Endometrium (tissue), 2 donors: ENCODE measurements around the gene HPN.
A peak's percentile ranks its signal among the peaks of the same experiment; 100 is the strongest.
"Not testable (repeated sequence)": the region's sequence is repeated elsewhere in the genome, so short reads cannot be mapped to it uniquely, and the experiment has no call there.

ENCODE experiments used
- FAIRE-seq: peaks from 2 replicates; lab custom pipeline; 2012; peaks lifted over from hg19 to GRCh38; lab: Jason Lieb, UNC
- donor health status: control.
- donor health status: control.

HPN gene

DNA sequence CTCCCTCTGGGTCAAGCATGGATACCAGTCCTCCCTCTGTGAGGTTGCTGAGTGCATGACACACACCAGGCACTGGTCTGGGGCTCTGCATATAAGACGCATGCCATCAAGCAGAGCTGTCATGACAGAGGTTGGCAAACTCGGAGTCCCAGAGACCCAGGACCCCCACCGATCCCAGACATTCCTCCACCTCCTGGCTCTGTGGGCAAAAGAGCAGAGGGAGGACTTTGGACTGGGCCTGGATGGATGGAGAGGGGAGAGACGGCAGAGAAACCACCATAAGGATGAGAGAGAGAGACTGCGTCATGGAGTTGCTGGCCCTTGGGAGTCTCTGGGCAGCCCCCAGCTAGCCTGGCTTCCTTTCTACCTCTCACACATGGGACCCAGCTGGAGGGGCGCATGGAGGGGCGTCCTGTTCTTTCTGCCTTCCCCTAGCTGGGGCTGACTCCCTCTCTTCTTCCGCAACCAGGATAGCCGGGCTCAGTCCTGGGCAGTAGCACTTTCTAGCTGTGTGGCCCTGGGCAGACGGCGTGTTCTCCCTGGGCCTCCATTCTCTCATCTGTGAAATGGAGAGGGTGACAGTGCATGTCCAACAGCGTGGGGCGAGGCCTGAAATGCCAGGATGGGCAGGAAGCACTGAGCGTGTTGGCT is 1.6 kb downstream of the HPN start:
- FAIRE-seq: no peak

DNA sequence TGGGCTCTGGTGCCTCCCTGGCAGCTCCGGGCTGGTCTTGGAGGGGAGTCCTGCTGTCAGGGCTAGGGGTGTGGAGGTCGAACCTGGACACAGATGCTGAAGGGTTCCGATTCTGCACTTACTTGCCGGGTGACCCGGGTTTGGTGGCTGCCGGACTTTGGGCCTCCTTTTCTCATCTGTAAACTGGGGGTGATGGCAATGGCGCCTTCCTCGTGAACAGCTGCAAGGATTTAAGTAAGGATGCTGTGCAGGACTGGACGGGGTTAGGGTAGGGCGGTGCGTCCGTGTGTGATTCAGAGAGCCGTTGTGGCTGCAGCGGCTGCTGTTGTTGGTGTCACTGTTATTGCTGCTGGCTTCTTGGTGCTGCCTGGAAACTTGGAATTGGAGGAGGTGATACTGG is 2.4 kb downstream of the HPN start:
- FAIRE-seq: no peak

DNA sequence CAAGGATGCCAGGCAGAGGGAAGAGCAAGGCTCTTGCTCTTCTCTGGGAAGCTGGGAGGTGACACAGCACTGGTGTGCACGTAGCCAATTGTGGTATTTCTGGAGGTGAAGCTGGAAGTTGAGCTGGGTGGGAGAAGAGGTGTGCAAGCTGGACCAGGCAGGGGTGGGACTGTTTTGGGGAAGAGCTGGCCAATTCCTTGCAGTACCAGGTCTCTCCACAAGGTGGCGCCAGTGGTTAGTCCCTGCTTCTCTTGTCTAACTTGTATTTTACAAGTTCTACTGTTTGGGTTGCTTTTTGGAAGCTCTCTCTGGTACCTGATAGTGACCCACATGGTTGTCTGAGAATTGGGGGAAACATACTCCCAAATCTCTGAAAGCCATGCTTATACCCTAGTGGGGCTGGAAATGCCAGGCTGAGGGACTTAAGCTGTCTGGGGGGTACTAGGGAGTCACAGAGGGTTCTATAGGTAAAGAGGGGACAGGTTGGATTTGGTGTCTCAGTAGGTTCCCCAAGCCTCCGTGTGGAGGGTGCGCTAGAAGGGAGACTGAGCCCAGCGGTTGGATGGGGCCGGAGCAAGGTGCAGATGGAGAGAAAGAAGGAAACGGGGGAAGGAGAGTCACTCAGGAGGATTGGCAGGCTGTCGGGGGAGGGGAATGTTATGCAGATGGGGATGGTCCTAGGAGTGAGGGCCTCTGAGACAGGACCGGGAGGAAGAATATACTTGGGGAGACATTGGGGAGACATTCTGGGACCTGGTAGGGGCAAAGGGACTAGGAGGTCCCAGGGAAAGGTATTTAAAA is 3.0 kb downstream of the HPN start:
- FAIRE-seq: no peak

DNA sequence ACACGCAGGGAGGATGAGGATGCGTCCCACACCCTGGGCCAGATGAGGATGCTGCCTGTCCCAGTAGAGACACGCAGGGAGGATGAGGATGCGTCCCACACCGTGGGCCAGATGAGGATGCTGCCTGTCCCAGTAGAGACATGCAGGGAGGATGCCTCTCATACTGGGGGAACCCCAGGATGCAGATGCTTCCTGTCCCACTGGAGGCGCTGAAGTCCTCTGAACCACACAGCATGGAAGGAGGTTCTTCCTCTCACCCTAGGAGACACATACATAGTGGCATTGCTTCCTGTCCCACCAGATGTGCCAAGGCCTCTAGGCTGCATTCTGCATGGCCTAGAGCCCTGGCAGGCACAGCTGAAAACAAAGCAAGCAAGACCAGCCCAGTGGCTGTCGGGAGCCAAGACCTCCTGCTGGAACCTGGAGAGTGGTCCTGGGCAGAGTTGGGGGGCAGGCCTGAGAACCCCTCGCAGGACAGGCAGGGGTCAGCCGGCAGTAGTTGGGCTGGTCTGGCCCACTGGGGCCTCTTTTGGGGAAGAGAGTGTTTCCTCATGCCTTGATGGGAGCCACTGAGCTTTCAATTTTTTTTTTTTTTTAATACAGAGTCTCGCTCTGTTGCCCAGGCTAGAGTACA is 4.3 kb downstream of the HPN start:
- no peak for FAIRE-seq

DNA sequence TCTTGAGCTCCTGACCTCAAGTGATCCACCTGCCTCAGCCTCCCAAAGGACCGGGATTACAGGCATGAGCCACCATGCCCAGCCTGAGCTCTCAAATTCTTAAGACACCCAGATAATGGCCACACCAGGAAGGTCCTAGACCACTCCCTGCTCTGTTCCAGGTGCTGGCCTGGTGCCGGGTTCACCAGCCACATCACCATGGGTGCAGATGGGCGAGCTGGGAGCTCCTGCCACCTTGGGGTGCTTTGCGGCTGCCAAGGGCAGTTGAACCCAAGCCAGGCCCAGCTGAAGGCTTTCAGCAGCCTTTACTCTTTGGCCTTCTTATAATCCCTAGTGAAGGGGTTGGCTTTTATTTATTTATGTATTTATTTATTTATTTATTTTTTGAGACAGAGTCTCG is 4.9 kb downstream of the HPN start:
- no peak for FAIRE-seq

DNA sequence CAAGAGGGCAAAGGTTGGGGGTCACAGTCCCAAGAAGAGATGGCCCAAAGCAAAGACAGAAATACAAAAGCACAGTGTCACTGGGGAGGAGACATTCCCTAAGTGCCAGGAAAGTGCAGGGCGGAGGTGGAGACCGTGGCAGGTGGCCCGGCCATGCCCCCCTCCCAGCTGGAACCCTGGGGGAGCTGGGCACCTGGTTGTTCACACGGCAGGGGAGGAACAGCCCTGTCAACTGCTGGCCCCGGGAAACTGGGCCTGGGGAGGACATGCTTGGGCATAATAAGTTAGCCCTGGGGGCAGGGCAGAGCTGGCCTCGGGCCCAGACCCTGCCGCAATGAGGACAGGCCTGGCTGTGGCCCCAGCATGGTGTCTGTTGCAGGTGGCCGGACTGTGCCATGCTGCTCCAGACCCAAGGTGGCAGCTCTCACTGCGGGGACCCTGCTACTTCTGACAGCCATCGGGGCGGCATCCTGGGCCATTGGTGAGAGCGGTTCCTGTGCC is 7.4 kb downstream of the HPN start:
- FAIRE-seq: no peak

DNA sequence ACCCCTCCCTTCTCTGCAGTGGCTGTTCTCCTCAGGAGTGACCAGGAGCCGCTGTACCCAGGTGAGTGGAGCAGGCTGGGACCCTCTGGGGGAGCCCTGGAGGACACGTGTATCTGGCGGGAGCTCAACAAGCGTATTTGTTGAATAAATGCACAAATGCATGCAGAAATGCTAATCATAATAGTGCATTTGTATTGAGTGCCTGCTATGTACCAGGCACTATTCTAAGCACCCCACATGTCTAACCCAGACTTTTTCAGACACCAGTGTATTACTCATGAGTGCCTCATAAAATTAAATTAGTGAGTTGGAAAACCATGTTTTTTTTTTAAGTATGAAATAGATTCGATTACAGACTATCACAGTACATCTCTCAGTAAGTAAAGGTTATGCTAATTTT is 7.9 kb downstream of the HPN start:
- no peak for FAIRE-seq

DNA sequence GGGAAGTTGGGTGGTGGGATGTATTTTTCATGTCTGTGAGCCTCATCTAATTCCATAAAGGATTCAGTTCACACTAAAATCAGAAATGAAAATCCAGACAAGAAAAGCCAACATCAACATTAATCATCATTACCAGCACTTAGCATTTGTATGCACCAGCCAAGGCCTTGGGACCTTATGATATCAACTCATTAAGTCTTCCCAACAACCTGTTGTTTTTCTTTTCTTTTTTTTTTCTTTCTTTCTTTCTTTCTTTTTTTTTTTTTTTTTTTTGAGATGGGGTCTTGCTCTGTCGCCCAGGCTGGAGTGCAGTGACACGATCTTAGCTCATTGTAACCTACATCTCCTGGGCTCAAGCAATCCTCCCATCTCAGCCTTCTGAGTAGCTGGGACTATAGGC is 9.1 kb downstream of the HPN start:
- FAIRE-seq: not testable (repeated sequence)

DNA sequence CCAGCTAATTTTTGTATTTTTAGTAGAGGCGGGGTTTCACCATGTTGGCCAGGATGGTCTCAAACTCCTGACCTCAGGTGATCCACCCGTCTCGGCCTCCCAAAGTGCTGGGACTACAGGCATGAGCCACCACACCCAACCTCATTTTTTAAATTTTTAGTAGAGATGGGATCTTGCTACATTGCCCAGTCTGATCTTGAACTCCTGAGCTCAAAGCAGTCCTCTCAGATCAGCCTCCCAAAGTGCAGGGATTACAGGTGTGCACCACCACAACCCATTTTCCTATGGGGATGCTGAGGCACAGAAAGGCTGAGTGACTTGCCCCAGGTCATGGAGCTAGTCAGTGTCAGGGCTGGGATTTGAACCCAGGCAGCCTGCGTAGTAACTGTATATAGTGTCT is 9.7 kb downstream of the HPN start:
- FAIRE-seq: not testable (repeated sequence)

DNA sequence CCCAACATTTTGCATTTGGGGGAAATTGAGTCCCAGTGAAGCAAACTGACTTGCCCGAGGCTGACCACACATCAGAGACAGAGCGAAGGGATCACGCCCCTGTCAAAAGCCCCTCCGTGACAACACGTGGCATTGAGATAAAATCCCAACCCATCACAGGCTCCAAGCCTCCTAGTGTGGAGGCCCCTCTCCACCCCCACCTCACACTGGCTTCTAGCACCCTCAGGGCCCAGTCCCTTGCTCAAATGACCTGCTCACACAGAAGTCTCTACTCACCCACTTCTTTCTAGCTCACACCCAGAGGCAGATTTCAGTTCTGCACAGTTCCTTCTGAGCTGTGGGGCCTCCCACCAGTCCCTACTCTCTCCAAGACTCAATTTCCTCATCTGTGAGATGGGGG is 10.3 kb downstream of the HPN start:
- FAIRE-seq: no peak

DNA sequence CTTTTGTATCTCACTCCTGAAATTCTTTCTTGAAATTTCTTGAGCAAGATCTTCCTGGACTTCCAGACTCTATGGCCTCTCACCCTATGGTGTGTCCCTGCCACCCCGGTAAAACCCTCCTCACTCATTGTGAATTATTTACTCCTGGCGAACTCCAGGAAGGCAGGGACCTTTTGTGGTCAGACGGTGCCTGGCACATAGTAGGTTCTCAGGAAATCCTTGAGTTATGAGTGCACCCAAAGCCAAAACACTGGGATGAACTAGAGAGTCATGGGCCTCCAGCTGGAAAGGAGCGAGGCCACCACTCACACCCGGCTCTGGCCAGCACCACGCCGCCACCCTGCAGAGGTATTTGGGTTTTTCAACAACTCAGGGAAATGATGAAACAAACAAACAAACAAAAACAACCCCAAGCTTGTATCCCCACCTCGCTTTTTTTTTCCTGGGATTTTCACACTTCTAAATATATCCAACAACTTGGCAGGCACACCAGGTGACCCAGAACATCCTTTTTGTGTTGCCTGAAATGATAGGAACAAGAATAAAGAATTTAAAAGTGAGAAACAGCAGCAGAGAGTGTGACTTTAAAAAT is 11.2 kb downstream of the HPN start:
- no peak for FAIRE-seq

DNA sequence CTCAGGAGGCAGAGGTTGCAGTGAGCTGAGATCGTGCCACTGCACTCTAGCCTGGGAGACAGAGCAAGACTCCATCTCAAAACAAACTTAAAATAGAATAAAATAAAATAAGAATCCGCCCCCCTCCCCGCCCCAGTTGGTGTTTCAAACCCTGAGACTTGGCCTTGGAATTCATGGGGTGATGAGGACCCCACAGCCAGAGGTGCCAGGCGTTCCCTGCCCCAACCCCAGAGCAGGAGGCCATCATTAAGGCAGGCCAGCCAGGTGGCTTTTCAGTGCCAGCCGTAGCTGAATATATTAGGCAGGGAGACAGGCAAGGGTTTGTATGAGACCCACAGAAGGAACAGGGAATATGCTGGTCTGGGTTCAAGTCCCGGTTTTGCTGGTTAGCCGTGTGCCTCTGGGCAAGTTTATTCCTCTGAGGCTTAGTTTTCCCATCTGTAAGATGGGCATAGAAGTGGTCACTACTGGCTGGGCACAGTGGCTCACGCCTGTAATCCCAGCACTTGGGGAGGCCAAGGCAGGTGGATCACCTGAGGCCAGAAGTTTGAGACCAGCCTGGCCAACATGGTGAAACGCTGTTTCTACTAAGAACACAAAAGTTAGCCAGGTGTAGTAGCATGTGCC is 12.3 kb downstream of the HPN start:
- no peak for FAIRE-seq

DNA sequence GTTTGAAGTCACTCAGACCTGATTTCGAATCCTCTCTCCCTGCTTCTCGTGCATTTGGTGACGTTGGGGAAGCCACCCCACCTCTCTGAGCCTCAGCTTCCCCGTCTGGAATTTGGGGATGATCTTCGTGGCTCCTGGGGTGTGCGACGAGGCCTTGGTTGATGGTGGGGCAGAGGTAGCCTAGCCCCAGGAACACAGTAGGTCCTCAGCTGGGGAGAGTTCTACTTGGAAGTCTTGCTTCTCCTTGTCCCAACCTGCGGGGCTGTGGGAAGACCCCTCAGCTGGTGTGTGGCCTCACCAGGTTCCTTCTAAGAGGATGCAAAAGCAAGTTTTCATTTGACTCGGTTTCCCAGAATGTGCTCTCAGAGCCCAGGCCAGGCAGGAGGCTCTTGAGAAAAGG is 13.1 kb downstream of the HPN start:
- FAIRE-seq: no peak

DNA sequence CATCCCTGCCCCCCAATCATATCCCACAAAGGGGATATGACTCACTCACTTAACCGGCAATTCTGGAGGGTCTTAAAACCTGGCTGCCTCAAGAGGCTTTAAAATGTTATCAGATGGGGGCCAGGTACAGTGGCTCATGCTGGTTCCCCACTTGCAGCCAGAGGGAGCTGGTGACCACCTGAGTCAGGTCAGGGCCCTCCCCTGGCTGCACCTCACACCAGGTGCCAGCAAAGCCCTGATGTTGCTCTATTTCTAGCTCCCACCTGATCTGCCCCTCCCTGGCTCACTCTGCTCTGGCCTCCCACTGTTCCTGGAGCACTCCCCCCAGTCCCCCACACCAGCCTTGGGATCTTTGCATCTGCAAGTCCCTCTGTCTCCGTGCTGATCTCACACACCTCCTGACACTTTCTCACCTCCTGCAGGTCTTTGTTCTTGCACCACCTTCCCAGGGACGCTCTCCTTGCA is 14.2 kb downstream of the HPN start:
- FAIRE-seq: no peak

DNA sequence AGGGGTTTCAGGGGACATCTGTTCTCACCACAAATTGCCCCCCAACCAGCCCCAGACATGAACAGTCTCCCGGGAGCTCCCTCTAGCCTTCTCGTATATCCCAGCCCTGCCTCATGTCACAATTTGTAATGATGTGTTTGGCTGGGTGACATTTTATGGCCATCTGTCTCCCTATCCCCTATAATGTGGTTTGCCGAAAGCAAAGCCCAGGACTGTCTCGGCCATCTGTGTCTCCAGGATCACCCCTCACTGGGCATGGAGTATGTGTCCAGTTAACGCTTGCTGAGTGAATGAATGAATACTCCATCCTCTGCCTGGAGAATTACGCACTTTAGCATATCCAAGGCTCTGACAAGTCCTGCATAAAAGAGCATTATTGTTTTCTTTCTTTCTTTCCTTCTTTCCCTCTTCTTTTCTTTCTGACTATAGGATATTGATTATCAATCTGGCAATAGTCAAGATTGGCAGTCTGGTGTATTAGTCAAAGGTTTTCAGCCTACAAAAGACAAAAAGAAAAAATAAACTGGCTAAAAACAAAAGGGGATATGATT is 15.1 kb downstream of the HPN start:
- FAIRE-seq: no peak

DNA sequence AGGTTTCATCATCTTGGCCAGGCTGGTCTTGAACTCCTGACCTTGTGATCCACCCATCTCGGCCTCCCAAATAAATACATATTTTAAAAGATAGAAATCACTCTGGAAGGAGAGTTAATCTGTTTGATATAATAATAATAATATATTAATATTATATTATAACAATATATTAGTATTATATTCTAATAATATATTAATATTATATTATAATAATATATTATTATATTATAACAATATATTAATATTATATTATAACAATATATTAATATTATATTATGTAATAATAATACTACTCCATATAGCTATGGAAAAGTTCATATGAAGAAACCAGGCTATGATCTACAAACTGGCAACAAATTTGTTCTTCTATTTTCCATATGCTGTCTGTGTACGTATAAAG is 16.8 kb downstream of the HPN start:
- peak; percentile 64 for FAIRE-seq

DNA sequence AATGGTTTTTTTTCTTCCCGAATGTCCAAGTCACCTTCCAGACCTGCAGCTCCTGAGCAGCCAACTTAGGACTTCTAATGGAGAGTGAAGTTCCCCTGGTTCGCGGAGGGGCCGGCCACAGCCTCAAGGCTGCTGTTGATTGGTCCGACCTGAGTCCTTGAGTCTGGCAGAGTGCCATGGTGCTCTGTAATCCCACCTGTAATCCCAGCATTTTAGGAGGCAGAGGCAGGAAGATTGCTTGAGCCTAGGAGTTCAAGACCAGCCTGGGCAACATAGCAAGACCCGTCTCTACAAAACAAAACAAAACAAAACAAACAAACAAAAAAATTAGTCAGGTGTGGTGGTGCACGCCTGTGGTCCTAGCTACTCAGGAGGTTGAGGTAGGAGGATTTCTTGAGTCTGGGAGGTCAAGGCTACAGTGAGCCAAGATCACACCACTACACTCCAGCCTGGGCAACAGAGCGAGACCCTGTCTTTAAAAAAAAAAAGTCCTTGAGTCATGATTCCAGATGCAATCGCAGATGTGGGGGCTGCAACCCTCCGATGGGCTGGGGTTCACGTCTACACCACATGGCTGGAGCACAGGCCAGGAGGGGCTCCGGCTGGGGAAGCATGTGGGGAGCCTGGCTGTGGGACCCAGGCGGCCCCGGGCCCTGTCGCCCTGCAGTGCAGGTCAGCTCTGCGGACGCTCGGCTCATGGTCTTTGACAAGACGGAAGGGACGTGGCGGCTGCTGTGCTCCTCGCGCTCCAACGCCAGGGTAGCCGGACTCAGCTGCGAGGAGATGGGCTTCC is 17.7 kb downstream of the HPN start:
- no peak for FAIRE-seq

DNA sequence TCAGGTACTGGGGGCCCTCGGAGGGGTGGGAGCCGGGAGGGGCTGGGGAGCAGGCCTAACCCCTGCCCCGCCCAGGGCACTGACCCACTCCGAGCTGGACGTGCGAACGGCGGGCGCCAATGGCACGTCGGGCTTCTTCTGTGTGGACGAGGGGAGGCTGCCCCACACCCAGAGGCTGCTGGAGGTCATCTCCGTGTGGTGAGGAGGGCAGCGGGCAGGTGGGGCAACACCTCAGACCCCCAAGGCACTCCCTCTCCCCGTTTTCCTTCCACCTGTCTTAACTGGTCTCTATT is 18.2 kb downstream of the HPN start:
- FAIRE-seq: no peak

DNA sequence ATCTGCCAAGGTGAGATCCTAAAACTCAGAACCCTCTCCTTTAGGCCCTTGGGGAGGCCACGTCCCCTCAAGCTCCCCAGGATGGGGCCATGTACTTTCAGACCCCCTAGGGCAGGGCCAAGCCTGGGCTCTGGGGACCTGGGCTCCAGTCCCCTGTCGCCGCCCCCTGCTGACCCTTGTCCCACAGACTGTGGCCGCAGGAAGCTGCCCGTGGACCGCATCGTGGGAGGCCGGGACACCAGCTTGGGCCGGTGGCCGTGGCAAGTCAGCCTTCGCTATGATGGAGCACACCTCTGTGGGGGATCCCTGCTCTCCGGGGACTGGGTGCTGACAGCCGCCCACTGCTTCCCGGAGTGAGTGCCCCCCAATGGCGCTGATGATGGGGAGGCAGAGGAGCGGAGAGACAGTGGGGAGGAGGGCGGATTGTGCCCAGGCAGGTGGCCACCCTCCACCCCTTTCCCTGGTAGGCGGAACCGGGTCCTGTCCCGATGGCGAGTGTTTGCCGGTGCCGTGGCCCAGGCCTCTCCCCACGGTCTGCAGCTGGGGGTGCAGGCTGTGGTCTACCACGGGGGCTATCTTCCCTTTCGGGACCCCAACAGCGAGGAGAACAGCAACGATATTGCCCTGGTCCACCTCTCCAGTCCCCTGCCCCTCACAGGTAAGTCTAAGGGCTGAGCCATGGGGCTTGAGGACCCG is 18.8 kb downstream of the HPN start:
- FAIRE-seq: no peak

DNA sequence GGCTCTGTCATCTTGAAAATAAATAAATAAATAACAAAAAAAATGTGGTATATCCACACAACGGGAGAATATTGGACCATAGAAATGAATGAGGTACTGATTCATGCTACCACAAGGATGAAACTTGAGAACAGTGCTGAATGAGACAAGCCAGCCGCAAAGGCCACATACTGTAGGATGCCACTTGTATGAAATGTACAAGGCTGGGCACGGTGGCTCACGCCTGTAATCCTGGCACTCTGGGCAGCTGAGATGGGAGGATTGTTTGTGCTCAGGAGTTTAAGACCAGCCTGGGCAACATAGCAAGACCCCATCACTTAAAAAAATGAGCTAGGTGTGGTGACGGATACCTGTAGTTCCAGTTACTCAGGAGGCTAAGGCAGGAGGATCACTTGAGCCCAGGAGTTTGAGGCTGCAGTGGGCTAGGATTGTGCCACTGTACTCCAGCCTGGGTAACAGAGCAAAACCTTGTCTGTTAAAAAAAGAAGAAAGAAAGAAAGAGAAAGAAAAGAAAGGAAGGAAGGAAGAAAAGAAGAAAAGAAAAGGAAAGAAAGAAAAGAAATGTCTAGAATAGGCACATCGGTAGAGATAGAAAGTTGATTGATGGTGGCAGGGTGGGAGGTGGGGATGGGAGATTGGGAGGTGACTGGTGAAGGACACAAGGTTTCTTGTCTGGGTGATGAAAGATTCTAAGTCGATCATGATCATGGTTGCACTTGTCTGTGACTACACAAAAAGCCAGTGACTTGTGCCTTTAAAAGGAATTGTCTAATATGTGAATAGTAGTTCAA is 20.3 kb downstream of the HPN start:
- FAIRE-seq: no peak
